Astrocyte of the cerebellum (primary cell): Measurements from ENCODE around the gene MAPKBP1.

Experiments used
- DNase-seq: peaks from one replicate; pipeline ENCODE4 v3.0.0-alpha.2; 2011; ENCODE audit warnings: low read depth
- H3K4me3 ChIP-seq: 2 replicates; pipeline ENCODE4 v1.5.1; 2011; ENCODE audit warnings: mild to moderate bottlenecking, low read depth, low read length, moderate library complexity
- CTCF ChIP-seq: IDR thresholded peaks from 2 replicates; pipeline ENCODE4 v1.5.1; 2012; ENCODE audit warnings: low read length, low read depth, moderate library complexity, mild to moderate bottlenecking; ENCODE audit errors: missing control alignments
- in situ Hi-C: cut with HindIII; loops from 2 replicates; pipeline ENCODE4 v1.10.0; 2017; ENCODE audit warnings: low sequenced_read_pairs

MAPKBP1 gene

GRCh38 chr15:41790756-41791546, 16.7 kb downstream of the MAPKBP1 start:
- in situ Hi-C loops, result loop anchor here (25.0 kb wide), 1 partner anchor 96 kb away; the partner anchor contains the start of gene SPTBN5
- H3K4me3 ChIP-seq, result no peak overlapping the region
- DNase-seq, result peak; percentile 62
- TF ChIP-seq CTCF, result no peak

GRCh38 chr15:41791547-41791937, 17.3 kb downstream of the MAPKBP1 start:
- in situ Hi-C loops, result loop anchor here (25.0 kb wide), 1 partner anchor 96 kb away; the partner anchor contains the start of gene SPTBN5
- no peak for DNase-seq
- H3K4me3 ChIP-seq, result no peak overlapping the region
- TF ChIP-seq CTCF, result no peak

GRCh38 chr15:41792000-41792637, 17.8 kb downstream of the MAPKBP1 start:
- in situ Hi-C loops, result loop anchor here (25.0 kb wide), 1 partner anchor 95 kb away; the partner anchor contains the start of gene SPTBN5
- TF ChIP-seq CTCF, result no peak
- no peak overlapping the region for H3K4me3 ChIP-seq
- DNase-seq, result no peak

- DNase-seq, result no peak
- in situ Hi-C loops, result loop anchor here (25.0 kb wide), 1 partner anchor 93 kb away; the partner anchor contains the start of gene SPTBN5
These were observed 19.8 kb downstream of the MAPKBP1 start for GRCh38 chr15:41794081-41794480.

GRCh38 chr15:41795996-41796856, 21.9 kb downstream of the MAPKBP1 start:
- in situ Hi-C loops, result loop anchor here (25.0 kb wide), 1 partner anchor 91 kb away; the partner anchor contains the start of gene SPTBN5
- no peak for TF ChIP-seq CTCF
- DNase-seq, result no peak
- no peak overlapping the region for H3K4me3 ChIP-seq

More at GRCh38 chr15:41794081-41794480, 19.8 kb downstream of the MAPKBP1 start:
- TF ChIP-seq CTCF, result no peak
- H3K4me3 ChIP-seq, result no peak overlapping the region
